HG03571 (cell line): Measurements from ENCODE around the gene INPP4B.

ENCODE experiments used
- ATAC-seq: cut with Tn5 transposase; IDR thresholded peaks from one replicate; pipeline ENCODE4 v1.9.1; 2021; ENCODE audit not compliant: unreplicated experiment

The INPP4B gene

GRCh38 chr4:142044271-142044670 is 801.8 kb downstream of the INPP4B start:
- ATAC-seq, result no peak

- no peak for ATAC-seq
Measured at GRCh38 chr4:142043509-142043908, 802.6 kb downstream of the INPP4B start.

- ATAC-seq, result no peak
Measured at GRCh38 chr4:142041788-142042187, 804.3 kb downstream of the INPP4B start.

- no peak for ATAC-seq
Measured at GRCh38 chr4:142040043-142040442, 806.1 kb downstream of the INPP4B start.

- no peak for ATAC-seq
Measured at GRCh38 chr4:142036795-142037583, 809.1 kb downstream of the INPP4B start.

- ATAC-seq, result no peak
Measured at GRCh38 chr4:142035566-142035965, 810.5 kb downstream of the INPP4B start.

- no peak for ATAC-seq
Measured at GRCh38 chr4:142034101-142034500, 812.0 kb downstream of the INPP4B start.

- no peak for ATAC-seq
Measured at GRCh38 chr4:142030010-142030409, 816.1 kb downstream of the INPP4B start.

GRCh38 chr4:142021761-142022160 is 824.3 kb downstream of the INPP4B start:
- no peak for ATAC-seq

- no peak for ATAC-seq
Measured at GRCh38 chr4:142021181-142021580, 824.9 kb downstream of the INPP4B start.

- no peak for ATAC-seq
Measured at GRCh38 chr4:142016031-142016430, 830.1 kb downstream of the INPP4B start.

GRCh38 chr4:142009751-142010150 is 836.4 kb downstream of the INPP4B start:
- ATAC-seq, result no peak

GRCh38 chr4:142005519-142005918 is 840.6 kb downstream of the INPP4B start:
- no peak for ATAC-seq

- ATAC-seq, result no peak
Measured at GRCh38 chr4:141999446-142000143, 846.5 kb downstream of the INPP4B start.

GRCh38 chr4:141995056-141995455 is 851.0 kb downstream of the INPP4B start:
- no peak for ATAC-seq

- ATAC-seq, result no peak
Measured at GRCh38 chr4:141977433-141977832, 868.7 kb downstream of the INPP4B start.
